PC-9 (cell line): ENCODE results near the gene SIGLEC11. TPM values are rescaled to one million over a fixed set of nuclear protein-coding genes. Genes with fewer than 3 reads are reported as not detected.

Experiments used
- BruUV-seq: library from RNA; stranded (reverse); fragments of 400-500 nt; replicated peaks from 2 replicates; lab custom pipeline; 2021; lab: Mats Ljungman, UMichigan
- CTCF ChIA-PET: fragments of 300-600 bp; sonication (Branson Sonifier 250); formaldehyde crosslinking; loops from one replicate; lab custom pipeline; 2022; ENCODE audit warnings: antibody characterized with exemption; lab: Charles Lee
- POLR2A ChIA-PET: fragments of 300-600 bp; sonication (Branson Sonifier 250); formaldehyde crosslinking; loops from one replicate; lab custom pipeline; 2022; ENCODE audit warnings: antibody characterized with exemption; ENCODE audit not compliant: unreplicated experiment; lab: Charles Lee
- DNase-seq, 2 experiments: peaks; one replicate each; pipeline versions ENCODE4 v3.0.0 to v3.0.0-alpha.2; 2015 to 2022; ENCODE audit warnings: mixed read lengths in 1 of 2
- H2AFZ ChIP-seq: fragments of 200-600 bp; sonication (generic); 2 replicates; pipeline ENCODE4 v1.8.1; 2017; ENCODE audit warnings: antibody characterized with exemption
- H3F3A ChIP-seq: fragments of 200-600 bp; sonication (generic); 2 replicates; pipeline ENCODE4 v1.8.1; 2017; ENCODE audit warnings: antibody characterized with exemption, mild to moderate bottlenecking, low read depth; ENCODE audit not compliant: insufficient read depth
- H3K27ac ChIP-seq: fragments of 200-600 bp; sonication (generic); 2 replicates; pipeline ENCODE4 v1.6.1; 2016; ENCODE audit warnings: mixed run types
- H3K27me3 ChIP-seq: fragments of 200-600 bp; sonication (generic); 2 replicates; pipeline ENCODE4 v1.6.1; 2016; ENCODE audit warnings: low read depth, mixed run types; ENCODE audit not compliant: insufficient read depth
- H3K36me3 ChIP-seq: fragments of 200-600 bp; sonication (generic); 2 replicates; pipeline ENCODE4 v1.6.1; 2016; ENCODE audit warnings: low read depth, mixed run types
- H3K4me1 ChIP-seq: fragments of 200-600 bp; sonication (generic); replicated peaks from 2 replicates; pipeline ENCODE4 v1.6.1; 2016; ENCODE audit warnings: mixed run types; ENCODE audit not compliant: insufficient read depth
- H3K4me2 ChIP-seq: fragments of 200-600 bp; sonication (generic); 2 replicates; pipeline ENCODE4 v1.6.1; 2017; ENCODE audit warnings: mixed run types
- H3K4me3 ChIP-seq: fragments of 200-600 bp; sonication (generic); 2 replicates; pipeline ENCODE4 v1.6.1; 2016; ENCODE audit warnings: mixed run types
- H3K79me2 ChIP-seq: fragments of 200-600 bp; sonication (generic); 2 replicates; pipeline ENCODE4 v1.6.1; 2017; ENCODE audit warnings: low read depth, mixed run types
- H3K9me2 ChIP-seq: fragments of 200-600 bp; sonication (generic); 2 replicates; pipeline ENCODE4 v1.8.1; 2017; ENCODE audit warnings: mild to moderate bottlenecking; ENCODE audit not compliant: insufficient read depth
- H3K9me3 ChIP-seq: fragments of 200-600 bp; sonication (generic); 2 replicates; pipeline ENCODE4 v1.8.1; 2016; ENCODE audit warnings: low read depth; ENCODE audit not compliant: insufficient read depth
- H4K20me1 ChIP-seq: fragments of 200-600 bp; sonication (generic); 2 replicates; pipeline ENCODE4 v1.8.1; 2017; ENCODE audit not compliant: insufficient read depth
- CTCF ChIP-seq: fragments of 200-600 bp; sonication (generic); conservative IDR thresholded peaks from 2 replicates; pipeline ENCODE4 v1.6.1; 2017; ENCODE audit warnings: mixed run types, antibody characterized with exemption, mild to moderate bottlenecking, moderate library complexity
- EZH2 ChIP-seq: fragments of 200-600 bp; sonication (generic); IDR thresholded peaks from 2 replicates; pipeline ENCODE4 v1.8.0; 2017; ENCODE audit warnings: antibody characterized with exemption, low read depth
- intact Hi-C: fragments of 100-400 bp; cut with micrococcal nuclease; formaldehyde crosslinking; loops from one replicate; pipeline ENCODE4 v1.10.0; 2022; ENCODE audit not compliant: unreplicated experiment
- total RNA-seq: library from RNA; stranded (reverse); gene quantifications from 2 replicates; pipeline ENCODE4 v1.2.3, GENCODE V29; 2021

SIGLEC11 gene
- total RNA-seq, 1 experiment from 2014 or later = not detected

- Histone ChIP-seq H3K27ac (no peak overlapping the region), H3K4me3 (no peak overlapping the region), H4K20me1 (peaks cover 10% of the 10 kb centered on the region), H3K9me2 (no peaks in the 10 kb centered on the region), H3K4me1 (peaks cover 24% of the 10 kb centered on the region), H2AFZ (no peak overlapping the region), H3F3A (peaks cover 11% of the 10 kb centered on the region), H3K4me2 (no peak overlapping the region), H3K9me3 (no peaks in the 10 kb centered on the region), H3K79me2 (no peaks in the 10 kb centered on the region), H3K27me3 (no peaks in the 10 kb centered on the region), H3K36me3 (peaks cover 21% of the 10 kb centered on the region)
- intact Hi-C loops = no loop called here
- TF ChIP-seq CTCF (no peak), EZH2 (no peak)
- no TSS peak for BruUV-seq
- ChIA-PET POLR2A (no interaction called here), CTCF (no interaction called here)
- DNase-seq = no peak
Measured at GRCh38 chr19:50007170-50007569, 46.2 kb upstream of the SIGLEC11 start.

GRCh38 chr19:50005428-50005827 is 44.5 kb upstream of the SIGLEC11 start:
- Histone ChIP-seq H3K27ac (peak overlapping the region; percentile 87), H3K9me2 (no peaks in the 10 kb centered on the region), H2AFZ (no peak overlapping the region), H3K4me3 (no peak overlapping the region), H3K4me2 (no peak overlapping the region), H3K79me2 (no peaks in the 10 kb centered on the region), H3K36me3 (peaks cover 29% of the 10 kb centered on the region), H4K20me1 (peaks cover 13% of the 10 kb centered on the region), H3K4me1 (peaks cover 24% of the 10 kb centered on the region), H3K27me3 (no peaks in the 10 kb centered on the region), H3F3A (peaks cover 11% of the 10 kb centered on the region), H3K9me3 (no peaks in the 10 kb centered on the region)
- no peak for TF ChIP-seq EZH2
- TF ChIP-seq CTCF = no peak
- intact Hi-C loops = no loop called here
- DNase-seq = no peak
- BruUV-seq = no TSS peak
- ChIA-PET POLR2A (interaction anchor here (0.6 kb wide), 1 partner anchor 18 kb away, joined by 13 read pairs; no protein-coding TSS in a partner anchor), CTCF (no interaction called here)

GRCh38 chr19:50003810-50004419 is 42.9 kb upstream of the SIGLEC11 start:
- Histone ChIP-seq H2AFZ (peak overlapping the region; percentile 40; the same call in 1 of the 2 replicates), H3K9me2 (no peaks in the 10 kb centered on the region), H3K27me3 (no peaks in the 10 kb centered on the region), H3F3A (peaks cover 11% of the 10 kb centered on the region), H3K4me3 (peak overlapping the region; percentile 31; the same call in 1 of the 2 replicates), H3K4me2 (peak overlapping the region; percentile 63), H3K27ac (peak overlapping the region; percentile 87), H3K79me2 (no peaks in the 10 kb centered on the region), H4K20me1 (peaks cover 13% of the 10 kb centered on the region), H3K36me3 (peaks cover 33% of the 10 kb centered on the region), H3K4me1 (peaks cover 24% of the 10 kb centered on the region), H3K9me3 (no peaks in the 10 kb centered on the region)
- no TSS peak for BruUV-seq
- intact Hi-C loops = loop anchor here (1.0 kb wide), 2 partner anchors 17 to 21 kb away; partner anchors contain the start of gene VRK3
- TF ChIP-seq EZH2 (no peak), CTCF (no peak)
- CTCF ChIA-PET = no interaction called here
- POLR2A ChIA-PET = interaction anchor here (0.6 to 0.8 kb wide), 5 partner anchors 14 to 1283 kb away, joined by 3 to 14 read pairs (median 5); no protein-coding TSS in a partner anchor
- peak; percentile 79 to 93 for DNase-seq
